A204.1 (cell line): ENCODE results near the gene HCN3.
"Not testable (repeated sequence)": the region's sequence is repeated elsewhere in the genome, so short reads cannot be mapped to it uniquely, and the experiment has no call there.

Experiments used
- FAIRE-seq: peaks from 2 replicates; lab custom pipeline; 2012; peaks lifted over from hg19 to GRCh38; lab: Jason Lieb, UNC

HCN3 gene

DNA sequence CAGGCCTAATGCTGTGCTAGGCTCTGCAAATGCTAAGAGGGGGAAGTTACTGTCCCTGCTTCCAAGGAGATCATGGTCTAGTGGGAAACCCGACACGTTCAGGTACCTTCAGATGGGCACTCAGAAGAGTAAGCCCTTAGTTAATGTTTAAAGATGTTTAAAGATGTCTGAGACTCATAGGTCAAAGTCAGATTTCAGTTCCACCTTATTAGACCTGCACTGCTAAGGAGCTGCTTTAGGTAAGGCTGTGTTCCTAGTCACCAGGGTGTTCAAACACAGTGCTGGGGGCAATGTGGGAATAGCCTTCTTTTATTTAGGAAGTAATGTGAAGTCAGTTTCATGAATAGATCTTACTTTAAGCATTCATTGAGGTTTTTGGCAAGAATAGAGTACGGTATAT is 39.7 kb downstream of the HCN3 start:
- FAIRE-seq = no peak

DNA sequence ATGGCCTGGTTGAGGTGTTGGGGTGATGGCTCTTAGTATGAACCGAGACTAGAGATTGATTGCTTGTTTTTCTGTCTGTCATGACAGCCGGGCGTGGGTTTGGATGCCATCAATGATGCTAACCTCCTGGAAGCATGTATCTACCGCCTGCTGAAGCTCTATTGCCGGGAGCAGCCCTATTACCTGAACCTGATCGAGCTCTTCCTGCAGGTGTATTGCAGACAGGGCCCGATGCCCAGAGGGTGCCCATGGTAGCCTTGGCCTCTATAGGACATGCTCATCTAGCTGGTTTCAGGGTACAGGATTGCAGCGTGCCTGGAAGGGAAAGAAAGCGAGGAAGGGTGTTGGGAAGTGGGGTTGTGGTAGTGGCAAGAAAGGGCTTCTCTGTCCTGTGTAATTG is 40.8 kb downstream of the HCN3 start:
- no peak for FAIRE-seq

GRCh38 chr1:155319536-155319935 is 42.3 kb downstream of the HCN3 start:
- FAIRE-seq = no peak

DNA sequence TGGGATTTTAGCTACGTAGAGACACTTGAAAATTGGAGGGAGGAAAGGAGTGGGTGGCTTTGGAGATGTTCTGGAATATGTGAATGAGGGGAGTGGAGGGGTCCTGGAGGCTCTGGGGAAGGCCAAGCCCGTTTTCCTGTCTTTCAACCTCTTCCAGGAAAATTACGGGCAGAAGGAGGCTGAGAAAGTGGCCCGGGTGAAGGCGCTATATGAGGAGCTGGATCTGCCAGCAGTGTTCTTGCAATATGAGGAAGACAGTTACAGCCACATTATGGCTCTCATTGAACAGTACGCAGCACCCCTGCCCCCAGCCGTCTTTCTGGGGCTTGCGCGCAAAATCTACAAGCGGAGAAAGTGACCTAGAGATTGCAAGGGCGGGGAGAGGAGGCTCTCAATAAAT is 43.0 kb downstream of the HCN3 start:
- FAIRE-seq = no peak

GRCh38 chr1:155320661-155321617 is 43.7 kb downstream of the HCN3 start, which contains the start of gene RUSC1:
TSS of gene RUSC1 (plus strand) at chr1:155320894. CDS start at chr1:155321774, 880 bp downstream.
- no peak for FAIRE-seq

DNA sequence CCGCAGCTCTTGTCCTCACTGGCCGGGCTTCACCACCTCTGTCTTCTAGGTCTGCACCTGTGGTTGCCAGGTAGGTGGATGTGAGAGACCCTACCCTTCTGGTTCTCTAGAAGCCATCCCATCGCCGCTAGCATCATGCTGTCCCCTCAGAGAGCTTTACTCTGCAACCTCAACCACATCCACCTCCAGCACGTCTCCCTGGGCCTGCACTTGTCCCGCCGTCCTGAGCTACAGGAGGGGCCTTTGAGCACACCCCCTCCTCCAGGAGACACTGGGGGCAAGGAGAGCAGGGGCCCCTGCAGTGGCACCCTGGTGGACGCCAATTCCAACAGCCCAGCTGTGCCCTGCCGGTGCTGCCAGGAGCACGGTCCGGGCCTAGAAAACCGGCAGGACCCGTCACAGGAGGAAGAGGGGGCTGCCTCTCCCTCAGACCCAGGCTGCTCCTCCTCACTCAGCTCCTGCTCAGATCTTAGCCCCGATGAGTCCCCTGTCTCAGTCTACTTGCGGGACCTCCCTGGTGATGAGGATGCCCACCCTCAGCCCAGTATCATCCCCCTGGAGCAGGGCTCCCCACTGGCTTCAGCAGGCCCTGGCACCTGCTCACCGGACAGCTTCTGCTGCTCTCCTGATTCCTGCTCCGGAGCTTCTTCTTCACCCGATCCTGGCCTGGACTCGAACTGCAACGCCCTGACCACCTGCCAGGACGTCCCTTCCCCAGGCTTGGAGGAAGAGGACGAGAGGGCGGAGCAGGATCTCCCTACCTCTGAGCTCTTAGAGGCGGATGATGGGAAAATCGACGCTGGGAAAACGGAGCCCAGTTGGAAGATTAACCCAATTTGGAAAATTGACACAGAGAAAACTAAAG is 44.6 kb downstream of the HCN3 start:
- FAIRE-seq = no peak

- FAIRE-seq = no peak
These were observed 45.3 kb downstream of the HCN3 start for GRCh38 chr1:155322571-155322952.

DNA sequence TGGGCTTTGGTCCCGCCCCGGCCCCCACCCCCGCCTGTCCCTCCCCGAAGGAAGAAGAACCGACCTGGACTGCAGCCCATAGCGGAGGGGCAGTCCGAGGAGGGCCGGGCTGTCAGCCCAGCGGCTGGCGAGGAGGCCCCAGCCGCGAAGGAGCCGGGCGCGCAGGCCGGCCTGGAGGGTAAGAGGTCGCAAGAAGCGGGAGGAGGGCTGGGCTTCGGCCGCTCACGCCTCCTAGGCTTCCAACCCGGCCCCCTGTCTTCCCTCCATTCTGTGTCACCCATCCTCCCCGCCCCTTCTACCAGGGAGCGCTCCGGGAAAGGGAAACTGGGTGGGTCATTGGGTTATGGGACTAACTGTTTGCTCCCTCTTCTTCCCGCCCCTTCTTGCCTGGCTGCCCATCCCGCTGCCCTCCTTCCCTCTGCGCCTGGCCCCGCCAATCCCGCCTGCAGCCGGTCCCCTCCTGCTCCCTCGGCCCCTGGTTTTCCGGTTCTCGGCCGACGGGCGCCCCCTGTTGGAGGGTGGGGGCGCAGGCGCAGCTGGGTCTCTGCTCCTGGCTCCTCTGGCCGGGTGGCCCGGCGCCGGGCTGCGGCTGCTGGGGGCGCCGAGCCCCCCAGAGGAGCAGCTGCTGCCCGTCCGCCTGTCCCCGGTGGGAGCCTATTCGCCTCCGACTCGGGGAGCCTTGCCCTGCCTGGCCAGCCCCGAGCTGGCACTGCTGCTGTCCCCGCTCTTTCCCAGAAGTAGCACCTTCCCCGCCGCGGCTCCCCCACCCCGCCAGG is 45.9 kb downstream of the HCN3 start:
- FAIRE-seq = no peak

GRCh38 chr1:155323729-155324036 is 46.4 kb downstream of the HCN3 start:
- no peak for FAIRE-seq

GRCh38 chr1:155324037-155324716 is 46.9 kb downstream of the HCN3 start:
- FAIRE-seq = peak; percentile 94

DNA sequence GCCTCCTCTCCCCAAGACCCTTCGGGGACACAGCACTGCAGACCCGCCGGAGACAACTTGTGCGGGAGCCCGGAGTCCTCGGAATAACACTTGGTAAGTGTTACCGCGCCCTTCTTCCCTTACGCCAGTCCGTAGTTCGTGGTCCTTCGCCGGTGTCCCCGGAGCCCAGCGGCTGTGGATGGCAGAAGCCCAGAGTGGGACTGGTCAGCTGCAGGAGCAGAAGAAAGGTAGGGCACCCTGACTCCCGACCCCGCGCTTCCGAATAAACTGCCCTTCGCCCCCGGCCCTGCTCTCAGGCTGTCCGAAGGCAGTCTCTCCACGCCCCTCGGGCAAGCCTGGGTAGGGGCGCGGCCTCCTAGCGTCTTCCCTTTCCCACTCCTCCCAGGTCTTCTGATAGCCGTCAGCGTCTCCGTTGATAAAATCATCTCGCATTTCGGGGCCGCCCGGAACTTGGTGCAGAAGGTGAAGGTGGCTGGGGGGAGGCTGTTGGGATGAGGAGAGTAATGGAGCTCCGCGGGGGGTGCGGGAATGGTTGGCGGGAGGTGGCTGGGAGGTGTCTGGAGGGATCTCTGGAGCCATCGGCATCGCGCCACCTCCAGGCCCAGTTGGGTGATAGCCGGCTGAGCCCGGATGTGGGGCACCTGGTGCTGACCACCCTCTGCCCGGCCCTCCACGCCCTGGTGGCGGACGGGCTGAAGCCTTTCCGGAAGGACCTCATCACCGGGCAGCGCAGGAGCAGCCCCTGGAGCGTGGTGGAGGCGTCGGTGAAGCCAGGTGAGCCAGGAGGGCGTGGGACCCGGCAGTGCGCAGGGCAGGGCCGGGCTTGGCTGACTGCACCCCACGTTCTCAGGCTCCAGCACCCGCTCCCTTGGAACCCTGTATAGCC is 47.7 kb downstream of the HCN3 start:
- no peak for FAIRE-seq

DNA sequence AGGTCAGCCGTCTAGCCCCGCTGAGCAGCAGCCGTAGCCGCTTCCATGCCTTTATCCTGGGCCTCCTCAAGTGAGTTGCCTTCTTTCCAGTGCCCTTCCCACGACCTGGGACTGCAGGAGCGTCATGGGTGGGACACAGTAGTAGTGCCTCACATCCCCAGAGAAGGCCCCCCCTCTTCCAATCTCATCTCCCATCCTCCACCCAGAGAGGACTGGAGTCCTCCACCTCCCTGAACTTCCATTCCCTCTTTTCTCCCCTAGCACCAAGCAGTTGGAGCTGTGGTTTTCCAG is 48.3 kb downstream of the HCN3 start:
- no peak for FAIRE-seq

DNA sequence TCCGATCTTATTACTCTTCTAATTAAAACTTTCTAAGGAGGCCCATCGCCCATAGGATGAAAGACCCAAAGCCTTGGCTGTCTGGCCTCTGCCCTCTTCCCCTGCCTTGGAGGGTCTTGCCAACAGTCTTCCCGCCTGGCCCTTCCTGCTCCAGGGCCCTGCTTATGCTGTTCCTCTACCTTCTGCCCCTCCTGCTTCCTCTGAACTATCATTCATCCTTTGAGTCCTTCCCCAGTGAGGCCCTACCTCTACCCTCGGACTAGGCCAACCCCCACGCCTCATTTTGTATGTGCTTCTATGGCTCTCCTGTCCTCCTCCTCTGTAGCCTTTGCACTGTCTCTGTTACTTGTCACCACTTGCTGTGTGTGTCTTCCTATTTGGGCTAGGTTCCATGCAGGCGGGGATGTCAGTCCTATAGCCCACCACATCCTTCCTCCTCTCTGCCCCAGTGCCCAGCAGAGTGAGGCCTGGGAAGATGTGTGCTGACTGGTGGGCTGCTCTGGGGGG is 48.8 kb downstream of the HCN3 start:
- FAIRE-seq = no peak

DNA sequence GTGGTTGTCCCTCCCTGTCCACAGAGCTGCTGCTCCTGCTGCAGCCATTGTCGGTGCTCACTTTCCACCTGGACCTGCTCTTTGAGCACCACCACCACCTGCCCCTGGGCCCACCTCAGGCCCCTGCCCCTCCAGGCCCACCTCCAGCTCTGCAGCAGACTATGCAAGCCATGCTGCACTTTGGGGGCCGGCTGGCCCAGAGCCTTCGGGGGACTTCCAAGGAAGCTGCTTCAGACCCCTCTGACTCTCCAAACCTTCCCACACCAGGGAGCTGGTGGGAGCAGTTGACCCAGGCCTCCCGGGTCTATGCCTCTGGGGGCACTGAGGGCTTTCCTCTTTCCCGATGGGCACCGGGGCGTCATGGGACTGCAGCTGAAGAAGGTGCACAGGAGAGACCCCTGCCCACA is 49.4 kb downstream of the HCN3 start:
- no peak for FAIRE-seq

DNA sequence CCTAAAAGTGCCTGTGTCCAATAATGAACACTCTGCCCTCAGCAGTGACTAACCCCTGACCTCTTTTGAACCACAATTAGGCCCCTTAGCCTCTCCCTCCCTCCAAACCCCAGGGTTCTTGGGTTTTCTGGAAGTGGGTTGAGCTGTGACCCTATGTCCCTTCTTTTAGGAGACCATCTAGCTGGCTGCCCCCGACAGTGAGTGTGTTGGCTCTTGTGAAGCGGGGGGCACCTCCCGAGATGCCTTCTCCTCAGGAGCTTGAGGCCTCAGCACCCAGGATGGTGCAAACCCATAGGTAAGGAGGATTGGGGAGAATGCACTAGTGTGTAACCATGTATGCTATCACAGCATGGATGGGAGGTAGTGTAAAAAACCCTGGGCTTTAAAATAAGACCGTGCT is 50.7 kb downstream of the HCN3 start:
- no peak for FAIRE-seq

DNA sequence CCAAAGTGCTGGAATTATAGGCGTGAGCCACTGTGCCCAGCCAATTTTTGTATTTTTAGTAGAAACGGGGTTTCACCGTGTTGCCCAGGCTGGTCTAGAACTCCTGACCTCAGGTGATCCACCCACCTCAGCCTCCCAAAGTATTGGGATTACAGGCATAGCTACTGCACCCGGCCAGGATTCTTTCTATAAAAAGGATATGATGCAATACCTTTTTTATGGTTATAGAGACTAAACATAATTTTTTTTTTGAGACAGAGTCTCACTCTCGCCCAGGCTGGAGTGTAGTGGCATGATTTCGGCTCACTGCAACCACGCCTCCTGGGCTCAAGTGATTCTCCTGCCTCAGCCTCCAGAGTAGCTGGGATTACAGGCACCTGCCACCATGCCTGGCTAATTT is 51.6 kb downstream of the HCN3 start:
- not testable (repeated sequence) for FAIRE-seq

GRCh38 chr1:155329980-155330598 is 52.8 kb downstream of the HCN3 start:
- FAIRE-seq = no peak

- no peak for FAIRE-seq
These were observed 57.7 kb downstream of the HCN3 start for GRCh38 chr1:155334962-155335361.
